GDM1 (cell line): ENCODE data around the gene ELF1.
A peak's percentile ranks its signal among the peaks of the same experiment; 100 is the strongest.

Experiments
- DNase-seq: peaks from one replicate; lab custom pipeline; 2025; lab: John Stamatoyannopoulos, UW

The ELF1 gene

GRCh38 chr13:41006978-41007743 is 12.0 kb downstream of the ELF1 start:
- peak; percentile 69 for DNase-seq

- no peak for DNase-seq
These were observed 12.8 kb downstream of the ELF1 start for GRCh38 chr13:41006306-41006705.

DNA sequence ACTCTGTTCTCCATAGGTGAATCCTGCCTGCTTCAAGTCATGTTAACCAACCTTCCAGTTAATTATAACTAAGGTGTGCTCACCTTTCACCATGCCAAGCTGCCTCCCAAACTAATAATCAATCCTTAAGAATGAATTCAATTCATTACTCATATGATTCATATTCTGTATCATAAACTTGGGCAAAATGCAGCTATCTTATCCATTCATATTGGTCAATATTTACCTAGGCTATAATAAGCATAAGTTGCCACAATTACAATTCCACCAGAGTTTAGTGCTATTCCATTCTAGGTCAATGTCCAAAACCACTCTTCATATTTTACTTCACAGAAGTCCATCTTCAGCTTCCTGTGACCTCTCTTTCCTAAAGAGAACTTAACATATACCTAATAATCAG is 13.4 kb downstream of the ELF1 start:
- no peak for DNase-seq

GRCh38 chr13:41004875-41005693 is 14.0 kb downstream of the ELF1 start:
- DNase-seq = peak; percentile 87

DNA sequence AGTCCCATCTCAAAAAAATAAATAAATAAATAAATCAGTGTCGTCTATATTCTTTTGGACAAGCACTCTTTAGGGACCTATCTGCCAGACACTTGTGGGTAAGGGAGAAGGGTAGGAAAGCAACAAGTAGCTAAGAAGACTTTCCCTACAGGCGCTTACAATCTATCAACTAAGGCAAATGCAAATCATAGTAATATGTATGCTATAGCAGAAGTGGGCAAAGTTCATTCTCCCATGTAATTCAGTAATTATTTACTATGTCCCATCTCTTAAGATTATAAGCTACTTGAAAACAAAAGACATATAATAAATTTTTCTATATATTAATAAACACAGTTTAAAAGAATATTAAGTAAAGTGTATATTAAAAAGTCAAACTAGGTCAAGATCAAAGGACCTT is 16.5 kb downstream of the ELF1 start:
- no peak for DNase-seq

DNA sequence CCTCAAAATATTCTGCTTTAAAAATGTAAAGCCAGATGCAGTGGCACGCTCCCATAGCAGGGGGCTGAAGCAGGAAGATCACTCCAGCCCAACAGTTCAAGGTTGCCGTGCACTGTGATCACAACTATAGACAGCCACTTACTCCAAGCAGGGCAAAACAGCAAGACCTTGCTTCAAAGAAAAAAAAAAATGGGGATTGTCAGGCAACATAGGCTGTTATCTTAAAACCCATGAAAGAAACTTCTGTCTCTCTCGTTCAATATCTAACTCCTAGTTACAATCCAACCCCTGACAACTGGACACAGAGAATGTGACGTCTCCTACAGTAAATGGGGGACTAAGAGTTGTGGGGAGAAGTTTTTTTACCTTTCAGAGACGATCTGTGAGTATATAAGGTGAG is 17.4 kb downstream of the ELF1 start:
- no peak for DNase-seq

- no peak for DNase-seq
These were observed 19.7 kb downstream of the ELF1 start for GRCh38 chr13:40999416-40999815.

- DNase-seq = peak; percentile 58
These were observed 22.6 kb downstream of the ELF1 start for GRCh38 chr13:40996426-40997092.

DNA sequence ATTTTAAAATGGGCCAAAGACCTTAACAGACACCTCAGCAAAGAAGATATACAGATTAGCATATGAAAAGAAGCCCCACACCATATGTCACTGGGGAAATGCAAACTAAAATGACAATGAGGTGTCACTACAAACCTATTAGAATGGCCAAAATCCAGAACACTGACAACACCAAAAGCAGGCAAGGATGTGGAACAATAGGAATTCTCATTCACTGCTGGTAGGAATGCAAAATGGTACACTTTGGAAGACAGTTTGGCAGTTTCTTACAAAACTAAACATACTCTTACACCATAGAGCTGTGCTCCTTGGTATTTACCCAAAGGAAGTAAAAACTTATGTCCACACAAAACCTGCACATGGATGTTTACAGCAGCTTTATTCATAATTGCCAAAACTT is 23.1 kb downstream of the ELF1 start:
- no peak for DNase-seq

- no peak for DNase-seq
These were observed 24.4 kb downstream of the ELF1 start for GRCh38 chr13:40994581-40995230.

- no peak for DNase-seq
These were observed 25.1 kb downstream of the ELF1 start for GRCh38 chr13:40993987-40994386.

DNA sequence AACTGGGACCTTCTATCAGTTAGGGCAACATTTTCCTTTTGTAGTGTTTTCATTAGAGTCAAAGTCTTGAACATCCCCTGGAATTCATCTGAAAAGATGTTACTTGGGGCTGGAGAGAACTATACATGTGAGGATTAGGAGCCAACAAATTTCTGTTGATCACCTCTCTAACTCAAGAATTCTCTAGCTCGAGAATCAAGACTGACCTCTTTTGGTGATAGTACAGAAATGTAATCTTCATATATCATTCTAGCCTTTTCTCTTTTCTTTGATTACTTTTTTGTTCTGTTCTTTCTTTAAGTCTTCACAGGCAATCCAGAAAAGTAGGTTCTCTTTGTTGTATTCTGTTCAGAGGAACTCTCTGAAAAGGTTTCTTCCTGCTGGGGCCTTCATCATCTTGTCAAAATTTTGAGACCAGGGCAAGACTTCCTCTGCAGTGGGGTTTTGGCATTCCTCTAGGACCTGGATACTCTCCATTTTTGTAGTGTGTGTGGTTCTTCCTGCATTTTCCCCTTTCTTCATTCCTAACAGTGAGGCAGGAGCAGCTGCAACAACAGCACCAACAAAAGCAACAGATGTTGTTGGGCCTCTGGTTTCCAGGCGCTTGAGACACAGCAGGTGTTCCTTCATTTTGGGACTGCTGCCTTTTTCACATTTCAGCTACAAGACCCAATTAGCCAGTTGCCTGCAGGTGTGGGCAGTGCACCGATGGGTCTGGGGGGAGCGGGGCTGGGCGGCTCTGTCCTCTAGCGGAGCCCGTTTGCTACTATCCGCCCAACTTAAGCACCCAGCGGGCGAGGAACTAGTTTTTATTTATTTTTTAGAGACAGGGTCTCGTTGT is 26.2 kb downstream of the ELF1 start:
- DNase-seq = no peak

- no peak for DNase-seq
These were observed 31.4 kb downstream of the ELF1 start for GRCh38 chr13:40987606-40988280.

DNA sequence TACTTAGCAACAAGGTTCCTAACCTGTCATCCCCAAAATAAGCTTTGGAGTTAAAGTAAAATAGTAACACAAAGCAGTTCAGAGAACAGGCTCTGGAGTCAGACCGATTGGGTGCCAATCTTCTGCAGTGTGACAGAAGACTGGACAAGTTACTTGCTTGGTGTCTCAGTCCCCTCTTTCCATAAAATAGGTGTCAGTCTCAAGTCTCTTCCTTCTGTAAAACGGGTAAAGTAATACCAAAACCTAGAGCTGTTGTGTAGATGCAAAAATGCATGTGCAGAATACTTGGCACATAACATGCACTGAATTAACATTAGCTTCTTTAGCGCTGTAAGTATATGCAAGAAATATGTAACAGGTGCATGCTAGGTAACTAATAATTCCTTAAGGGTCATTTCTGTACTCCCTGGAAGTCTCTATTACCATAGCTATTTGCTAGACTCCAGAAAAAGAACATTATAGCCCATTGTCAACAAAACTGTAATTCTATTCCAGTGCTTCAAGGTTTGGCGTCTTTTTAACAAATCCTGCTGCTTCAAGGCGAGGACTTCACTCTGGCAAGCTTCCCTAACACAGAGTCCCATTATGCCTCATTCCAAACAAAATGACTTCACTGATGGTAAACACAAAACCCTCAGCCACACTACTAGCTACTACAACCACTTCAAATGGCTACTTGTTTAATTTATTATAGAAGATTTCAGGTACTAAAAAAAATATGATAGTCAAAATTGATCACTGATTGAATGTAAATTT is 32.8 kb downstream of the ELF1 start:
- DNase-seq = no peak

DNA sequence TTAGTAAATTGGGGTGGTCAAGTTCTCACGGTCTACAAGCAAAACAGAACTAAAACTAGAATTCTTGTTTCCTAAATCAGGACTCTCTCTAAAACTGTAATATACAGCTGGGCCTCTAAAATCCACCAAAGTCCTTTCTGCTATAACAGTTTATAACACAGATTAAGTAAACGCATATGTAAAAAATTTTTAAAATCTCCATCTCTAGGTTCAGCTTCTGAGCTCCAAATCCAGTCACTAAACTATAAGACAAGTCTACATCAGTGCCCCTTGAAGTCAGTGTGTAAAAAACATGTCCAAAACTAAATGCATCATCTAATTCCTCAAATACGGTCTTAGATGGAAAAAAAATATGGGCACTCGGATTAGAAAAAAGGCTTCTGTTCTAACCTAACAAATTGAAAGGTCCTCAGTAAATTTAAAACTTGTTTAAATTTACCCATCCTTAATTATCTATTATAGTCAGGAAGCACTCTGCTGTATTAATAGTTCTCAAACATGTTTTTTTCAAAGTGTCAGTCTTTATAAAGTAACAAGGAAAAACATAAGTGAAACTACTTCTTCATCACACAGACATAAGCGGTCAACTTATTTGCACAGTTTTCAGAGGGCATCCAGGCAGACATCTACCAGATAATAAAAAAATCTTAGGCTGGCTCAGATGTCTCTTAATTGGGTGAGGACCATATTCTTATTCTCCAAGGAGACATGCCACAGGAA is 33.6 kb downstream of the ELF1 start:
- no peak for DNase-seq

DNA sequence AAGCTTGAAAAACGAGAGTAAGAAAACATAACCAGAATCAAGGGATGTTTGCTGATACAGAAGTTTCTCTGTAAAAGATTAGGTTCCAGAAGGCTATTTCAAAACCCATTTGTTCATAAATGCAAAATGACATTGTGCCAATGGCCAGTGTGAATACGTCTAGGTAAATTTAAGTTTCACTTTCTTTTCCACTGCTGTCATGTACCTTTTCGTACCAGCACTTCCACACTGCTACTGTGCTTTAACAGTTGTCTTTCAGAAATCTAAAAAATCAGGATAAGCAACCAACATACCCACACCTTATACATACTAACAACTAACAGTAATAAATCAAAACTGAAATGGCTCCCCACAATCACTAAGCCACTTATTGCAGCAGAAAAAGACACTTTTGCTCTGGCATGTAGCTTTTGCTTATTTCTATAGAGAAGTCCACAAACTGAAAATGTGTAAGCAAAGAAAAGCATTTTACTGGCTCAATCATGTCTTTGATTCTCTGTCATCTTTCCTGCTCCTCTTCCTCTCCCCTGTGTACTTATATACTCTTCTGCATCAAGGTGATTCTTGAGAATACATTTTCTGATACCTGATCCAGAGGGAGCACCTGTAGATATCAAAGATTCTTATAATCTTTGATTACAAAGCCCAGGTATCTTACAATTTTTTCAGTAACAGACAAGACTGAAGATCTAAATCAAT is 34.3 kb downstream of the ELF1 start:
- no peak for DNase-seq

DNA sequence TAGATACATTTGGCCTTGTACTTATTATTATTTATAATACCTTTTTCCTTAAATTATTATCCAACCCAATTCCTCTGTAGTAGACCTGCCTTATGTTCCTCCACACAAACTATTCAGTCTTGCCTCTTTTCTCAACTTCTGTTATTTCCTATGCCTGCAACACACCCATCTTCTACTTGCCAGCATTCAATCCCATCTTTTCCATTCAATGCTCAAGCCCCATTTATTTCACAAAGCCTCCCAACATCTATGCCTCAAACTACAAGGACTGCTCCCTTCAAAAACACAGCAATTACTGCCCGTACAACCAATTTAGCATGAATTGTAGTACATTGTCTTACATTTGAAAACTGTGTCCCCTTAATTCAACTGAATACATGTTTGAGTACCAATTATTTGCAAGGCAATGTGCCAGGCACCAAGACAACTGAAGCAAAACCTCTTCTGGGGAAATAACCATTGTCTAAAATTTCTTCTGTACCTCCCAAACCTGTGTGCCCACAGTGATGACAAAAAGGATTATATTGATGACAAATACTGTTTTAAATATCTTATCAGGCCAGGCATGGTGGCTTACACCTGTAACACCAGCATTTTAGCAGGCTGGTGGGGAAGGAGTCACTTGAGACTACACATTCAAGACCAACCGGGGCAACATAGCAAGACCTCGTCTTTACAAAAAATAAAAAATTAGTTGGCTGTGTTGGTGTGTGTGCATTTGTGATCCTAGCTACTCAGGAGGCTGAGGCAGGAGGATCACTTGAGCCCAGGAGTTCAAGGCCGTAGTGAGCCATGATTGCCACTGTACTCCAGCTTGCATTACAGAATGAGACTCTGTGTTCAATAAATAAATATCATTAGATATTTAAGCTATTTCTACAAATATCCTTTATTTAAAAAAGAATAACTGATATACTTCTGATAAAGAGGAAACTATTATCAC is 35.1 kb downstream of the ELF1 start:
- DNase-seq = no peak

GRCh38 chr13:40983259-40983658 is 35.9 kb downstream of the ELF1 start:
- no peak for DNase-seq
